Measurements from ENCODE around the gene CDX1.

CDX1 gene

GRCh38 chr5:150167512-150167850, 903 bp downstream of the CDX1 start:
- no peak for DNase-seq (ENCODE audit: low read depth)
- no peak overlapping the region for H3K4me3 ChIP-seq (ENCODE audit: control insufficient read depth, low read depth, low read length)
- no peak for TF ChIP-seq CTCF (conservative IDR thresholded peaks at IDR 0.05; ENCODE audit: control insufficient read depth, insufficient read depth, low read depth, low read length)

- H3K4me3 ChIP-seq (ENCODE audit: control insufficient read depth, low read depth, low read length) = no peak overlapping the region
- no peak for TF ChIP-seq CTCF (conservative IDR thresholded peaks at IDR 0.05; ENCODE audit: control insufficient read depth, insufficient read depth, low read depth, low read length)
- no peak for DNase-seq (ENCODE audit: low read depth)
Measured at GRCh38 chr5:150167908-150168307, 1.3 kb downstream of the CDX1 start.

GRCh38 chr5:150168864-150169263, 2.3 kb downstream of the CDX1 start:
- DNase-seq (ENCODE audit: low read depth) = no peak
- TF ChIP-seq CTCF (conservative IDR thresholded peaks at IDR 0.05; ENCODE audit: control insufficient read depth, insufficient read depth, low read depth, low read length) = no peak
- H3K4me3 ChIP-seq (ENCODE audit: control insufficient read depth, low read depth, low read length) = no peak overlapping the region

- no peak for TF ChIP-seq CTCF (conservative IDR thresholded peaks at IDR 0.05; ENCODE audit: control insufficient read depth, insufficient read depth, low read depth, low read length)
- DNase-seq (ENCODE audit: low read depth) = peak; percentile 72
- no peak overlapping the region for H3K4me3 ChIP-seq (ENCODE audit: control insufficient read depth, low read depth, low read length)
Measured at GRCh38 chr5:150172145-150172544, 5.6 kb downstream of the CDX1 start.

- H3K4me3 ChIP-seq (ENCODE audit: control insufficient read depth, low read depth, low read length) = no peak overlapping the region
- no peak for DNase-seq (ENCODE audit: low read depth)
- no peak for TF ChIP-seq CTCF (conservative IDR thresholded peaks at IDR 0.05; ENCODE audit: control insufficient read depth, insufficient read depth, low read depth, low read length)
Measured at GRCh38 chr5:150172556-150172955, 6.0 kb downstream of the CDX1 start.

- H3K4me3 ChIP-seq (ENCODE audit: control insufficient read depth, low read depth, low read length) = no peak overlapping the region
- TF ChIP-seq CTCF (conservative IDR thresholded peaks at IDR 0.05; ENCODE audit: control insufficient read depth, insufficient read depth, low read depth, low read length) = no peak
- DNase-seq (ENCODE audit: low read depth) = no peak
Measured at GRCh38 chr5:150173161-150173560, 6.6 kb downstream of the CDX1 start.

- DNase-seq (ENCODE audit: low read depth) = no peak
- TF ChIP-seq CTCF (conservative IDR thresholded peaks at IDR 0.05; ENCODE audit: control insufficient read depth, insufficient read depth, low read depth, low read length) = no peak
- no peak overlapping the region for H3K4me3 ChIP-seq (ENCODE audit: control insufficient read depth, low read depth, low read length)
Measured at GRCh38 chr5:150174285-150174684, 7.7 kb downstream of the CDX1 start.

All from fibroblast of mammary gland (primary cell).